ENCODE measurements around the gene C1orf159.

Gene C1orf159

DNA sequence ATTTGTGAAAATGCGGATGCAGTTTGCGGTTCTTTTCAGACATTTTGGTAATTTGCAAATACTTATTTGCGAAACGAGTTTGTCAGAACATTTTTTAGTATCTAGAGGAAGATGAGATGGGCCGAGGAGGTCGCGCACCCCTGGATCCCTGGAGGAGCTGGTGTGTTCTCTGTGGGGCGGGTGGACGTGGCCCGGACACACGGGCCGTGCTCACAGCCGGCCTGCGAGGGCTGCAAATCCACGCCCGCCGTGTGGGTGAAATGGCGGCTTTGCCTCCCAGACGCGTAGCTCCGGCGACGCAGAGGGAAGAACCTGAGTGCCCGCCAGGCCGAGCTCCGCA is 48.4 kb upstream of the C1orf159 start:
- H2BK120ac ChIP-seq (ENCODE audit: low read depth, low read length), result no peak overlapping the region
- H3K79me1 ChIP-seq (replicated peaks; ENCODE audit: low read length, poor library complexity, severe bottlenecking), result peaks cover 9% of the 10 kb centered on the region
- no peak for DNase-seq
- H3K14ac ChIP-seq (ENCODE audit: low read length in 2 of 2), result no peak overlapping the region
- no peak overlapping the region for H3K23ac ChIP-seq (ENCODE audit: low read length in 2 of 2)
- H3K18ac ChIP-seq (ENCODE audit: low read depth in 1 of 2, low read length in 2 of 2), result no peak overlapping the region
- H3K9me3 ChIP-seq (ENCODE audit: control insufficient read depth, low read length), result no peaks in the 10 kb centered on the region
- H3K4ac ChIP-seq (ENCODE audit: low read depth in 1 of 2, low read length in 2 of 2), result no peak overlapping the region
- 71% methylated on average over 26 of the region's 26 CpGs for WGBS
- H3K27me3 ChIP-seq (ENCODE audit: control insufficient read depth in 1 of 2, insufficient read depth in 1 of 2, low read length in 2 of 2), result peaks cover 0 to 74% of the 10 kb centered on the region in 2 experiments
- peaks cover 70% of the 10 kb centered on the region for H3K4me1 ChIP-seq (ENCODE audit: control insufficient read depth, insufficient read depth, low read depth, low read length)
- H3K27ac ChIP-seq (ENCODE audit: low read length, poor library complexity, severe bottlenecking), result peak overlapping the region; percentile 79
- no peak overlapping the region for H3K9ac ChIP-seq (ENCODE audit: low read length)
- H3K4me2 ChIP-seq (ENCODE audit: low read length, poor library complexity, severe bottlenecking), result peak overlapping the region; percentile 87
- H4K91ac ChIP-seq (ENCODE audit: low read length), result no peak overlapping the region
- H2BK5ac ChIP-seq (ENCODE audit: low read depth, low read length, poor library complexity, severe bottlenecking), result peak overlapping the region; percentile 63
- no peak overlapping the region for H3K4me3 ChIP-seq (ENCODE audit: insufficient read depth in 1 of 2, low read depth in 1 of 2, low read length in 2 of 2)
- no peak overlapping the region for H4K8ac ChIP-seq (ENCODE audit: low read length)
- no peak overlapping the region for H2BK15ac ChIP-seq (ENCODE audit: low read depth, poor library complexity, severe bottlenecking)
- H3K36me3 ChIP-seq (ENCODE audit: control insufficient read depth in 1 of 2, insufficient read depth in 2 of 2, low read depth in 1 of 2, low read length in 2 of 2), result peaks cover 0 to 39% of the 10 kb centered on the region in 2 experiments
- H2AFZ ChIP-seq (ENCODE audit: low read depth, low read length), result no peak overlapping the region
- H2BK12ac ChIP-seq (ENCODE audit: low read length in 2 of 2), result no peak overlapping the region
- peak overlapping the region; percentile 93 for H2AK5ac ChIP-seq (ENCODE audit: low read length, severe bottlenecking)

DNA sequence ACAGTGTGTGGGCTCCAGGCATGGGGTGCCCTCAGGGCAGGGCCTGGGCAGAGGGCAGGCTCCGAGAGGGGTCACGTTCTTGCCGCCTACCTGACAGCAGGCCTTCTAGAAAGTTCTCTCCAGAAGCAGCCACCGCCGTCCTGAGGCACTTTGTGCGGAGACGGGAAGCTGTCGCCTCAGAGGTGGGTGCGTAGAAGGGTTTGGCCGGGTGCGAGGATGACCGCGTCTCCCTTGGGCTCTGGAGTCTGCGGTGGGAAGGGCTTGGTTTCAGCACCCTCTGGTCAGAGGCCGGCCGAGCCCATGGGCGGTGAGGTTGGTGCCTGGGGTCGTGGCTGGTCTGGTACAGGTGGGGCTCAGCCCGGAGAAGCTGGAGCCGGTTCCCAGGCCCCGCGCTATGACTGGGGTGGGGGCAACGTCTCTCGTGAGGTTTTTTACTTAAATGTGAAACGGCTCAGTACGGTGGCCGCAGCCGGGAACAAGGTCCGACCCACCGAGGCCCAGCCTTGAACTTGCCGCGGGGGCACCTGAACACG is 47.7 kb upstream of the C1orf159 start:
- Histone ChIP-seq H2BK120ac (ENCODE audit: low read depth, low read length) (no peak overlapping the region), H2BK15ac (ENCODE audit: low read depth, poor library complexity, severe bottlenecking) (no peak overlapping the region), H3K4me3 (ENCODE audit: insufficient read depth in 1 of 2, low read depth in 1 of 2, low read length in 2 of 2) (peak overlapping the region in 1 of 2 experiments; percentile 14), H3K18ac (ENCODE audit: low read depth in 1 of 2, low read length in 2 of 2) (no peak overlapping the region), H2BK5ac (ENCODE audit: low read depth, low read length, poor library complexity, severe bottlenecking) (peak overlapping the region; percentile 2), H3K36me3 (ENCODE audit: control insufficient read depth in 1 of 2, insufficient read depth in 2 of 2, low read depth in 1 of 2, low read length in 2 of 2) (peaks cover 0 to 34% of the 10 kb centered on the region in 2 experiments), H3K9me3 (ENCODE audit: control insufficient read depth, low read length) (no peaks in the 10 kb centered on the region), H3K9ac (ENCODE audit: low read length) (no peak overlapping the region), H4K8ac (ENCODE audit: low read length) (no peak overlapping the region), H3K14ac (ENCODE audit: low read length in 2 of 2) (no peak overlapping the region), H2AK5ac (ENCODE audit: low read length, severe bottlenecking) (peak overlapping the region; percentile 42), H3K4me2 (ENCODE audit: low read length, poor library complexity, severe bottlenecking) (no peak overlapping the region), H4K91ac (ENCODE audit: low read length) (no peak overlapping the region), H3K27ac (ENCODE audit: low read length, poor library complexity, severe bottlenecking) (peak overlapping the region; percentile 79), H3K79me1 (replicated peaks; ENCODE audit: low read length, poor library complexity, severe bottlenecking) (peaks cover 9% of the 10 kb centered on the region), H3K23ac (ENCODE audit: low read length in 2 of 2) (no peak overlapping the region), H2BK12ac (ENCODE audit: low read length in 2 of 2) (no peak overlapping the region), H2AFZ (ENCODE audit: low read depth, low read length) (no peak overlapping the region), H3K4me1 (ENCODE audit: control insufficient read depth, insufficient read depth, low read depth, low read length) (peaks cover 68% of the 10 kb centered on the region), H3K27me3 (ENCODE audit: control insufficient read depth in 1 of 2, insufficient read depth in 1 of 2, low read length in 2 of 2) (peaks cover 0 to 68% of the 10 kb centered on the region in 2 experiments), H3K4ac (ENCODE audit: low read depth in 1 of 2, low read length in 2 of 2) (no peak overlapping the region)
- WGBS, result 96% methylated on average over 33 of the region's 33 CpGs
- no peak for DNase-seq

DNA sequence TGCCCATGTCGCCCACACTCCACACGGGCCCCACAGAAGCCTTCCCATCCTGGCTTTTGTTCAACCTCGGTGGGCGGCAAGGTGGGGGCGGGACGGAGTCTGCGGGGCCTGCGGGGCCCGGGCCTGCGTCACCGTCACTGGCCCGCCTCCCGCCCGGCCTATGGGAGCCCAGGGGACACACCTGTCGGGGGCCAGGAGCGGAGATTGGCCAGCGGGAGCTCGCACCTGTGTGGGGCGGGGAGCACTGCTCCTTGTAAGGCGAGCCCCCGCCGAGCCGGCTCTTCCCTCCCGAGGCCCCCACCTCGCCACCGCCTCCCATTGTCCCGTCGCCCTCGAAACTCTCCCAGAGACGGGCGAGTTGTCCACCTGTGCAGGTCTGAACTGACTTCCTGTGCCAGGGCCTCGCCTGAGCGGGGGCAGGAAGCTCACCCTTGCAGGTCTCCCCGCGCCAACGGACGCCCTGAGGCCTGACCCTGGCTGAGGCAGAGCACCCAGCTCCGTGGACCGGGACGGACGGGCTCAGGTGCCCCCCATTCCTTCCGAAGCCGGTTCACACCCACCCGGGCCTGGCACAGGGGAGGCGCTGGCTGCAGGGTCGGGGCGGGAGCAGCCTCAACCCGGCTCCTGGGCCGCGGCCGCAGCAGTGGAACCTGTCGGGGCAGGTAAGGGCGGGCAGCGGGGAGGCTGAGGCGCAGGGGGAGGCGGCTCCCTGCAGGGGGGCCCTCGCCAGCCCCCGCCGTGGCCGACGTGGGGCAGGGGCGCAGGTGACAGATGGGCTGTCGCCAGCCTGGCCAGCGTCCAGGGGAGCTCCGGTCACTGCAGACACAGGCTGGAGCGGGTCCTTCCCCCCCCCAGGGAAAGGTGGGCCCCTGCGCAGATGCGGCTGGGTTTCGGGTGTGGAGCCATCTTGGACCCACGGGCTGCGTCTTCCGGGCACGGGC is 47.0 kb upstream of the C1orf159 start:
- Histone ChIP-seq H3K23ac (ENCODE audit: low read length in 2 of 2) (no peak overlapping the region), H3K4ac (ENCODE audit: low read depth in 1 of 2, low read length in 2 of 2) (no peak overlapping the region), H3K36me3 (ENCODE audit: control insufficient read depth in 1 of 2, insufficient read depth in 2 of 2, low read depth in 1 of 2, low read length in 2 of 2) (peaks cover 0 to 27% of the 10 kb centered on the region in 2 experiments), H2BK12ac (ENCODE audit: low read length in 2 of 2) (no peak overlapping the region), H2AK5ac (ENCODE audit: low read length, severe bottlenecking) (peak overlapping the region; percentile 93), H2BK120ac (ENCODE audit: low read depth, low read length) (no peak overlapping the region), H2AFZ (ENCODE audit: low read depth, low read length) (no peak overlapping the region), H3K9ac (ENCODE audit: low read length) (no peak overlapping the region), H2BK5ac (ENCODE audit: low read depth, low read length, poor library complexity, severe bottlenecking) (peak overlapping the region; percentile 66), H4K8ac (ENCODE audit: low read length) (no peak overlapping the region), H3K27me3 (ENCODE audit: control insufficient read depth in 1 of 2, insufficient read depth in 1 of 2, low read length in 2 of 2) (peaks cover 0 to 61% of the 10 kb centered on the region in 2 experiments), H3K4me3 (ENCODE audit: insufficient read depth in 1 of 2, low read depth in 1 of 2, low read length in 2 of 2) (peak overlapping the region in 1 of 2 experiments; percentile 14), H3K4me2 (ENCODE audit: low read length, poor library complexity, severe bottlenecking) (no peak overlapping the region), H3K4me1 (ENCODE audit: control insufficient read depth, insufficient read depth, low read depth, low read length) (peaks cover 68% of the 10 kb centered on the region), H3K18ac (ENCODE audit: low read depth in 1 of 2, low read length in 2 of 2) (no peak overlapping the region), H3K9me3 (ENCODE audit: control insufficient read depth, low read length) (no peaks in the 10 kb centered on the region), H2BK15ac (ENCODE audit: low read depth, poor library complexity, severe bottlenecking) (no peak overlapping the region), H3K79me1 (replicated peaks; ENCODE audit: low read length, poor library complexity, severe bottlenecking) (peaks cover 7% of the 10 kb centered on the region), H4K91ac (ENCODE audit: low read length) (no peak overlapping the region), H3K27ac (ENCODE audit: low read length, poor library complexity, severe bottlenecking) (no peak overlapping the region), H3K14ac (ENCODE audit: low read length in 2 of 2) (no peak overlapping the region)
- 78% methylated on average over 69 of the region's 73 CpGs for WGBS
- DNase-seq, result no peak

DNA sequence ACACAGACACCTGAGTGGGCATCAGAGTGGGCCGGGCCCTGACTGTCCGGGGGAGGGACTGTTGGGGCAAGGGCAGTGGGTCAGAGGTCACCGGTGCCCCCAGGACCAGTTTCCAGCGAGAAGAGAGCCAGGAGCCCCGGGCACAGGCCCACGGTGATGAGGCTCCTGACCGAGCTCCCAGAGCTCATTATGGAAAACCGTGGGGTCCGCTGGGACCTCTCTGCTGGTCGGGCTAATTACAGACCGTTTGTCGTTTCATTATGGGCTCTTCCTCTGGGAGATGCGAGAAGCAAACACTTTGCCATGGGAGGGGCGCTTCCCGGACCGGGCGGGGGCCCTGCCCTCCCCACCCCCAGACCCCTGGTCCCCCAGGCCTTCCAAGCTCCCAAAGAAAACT is 45.8 kb upstream of the C1orf159 start:
- Histone ChIP-seq H4K91ac (ENCODE audit: low read length) (no peak overlapping the region), H2BK120ac (ENCODE audit: low read depth, low read length) (no peak overlapping the region), H3K18ac (ENCODE audit: low read depth in 1 of 2, low read length in 2 of 2) (no peak overlapping the region), H3K4me3 (ENCODE audit: insufficient read depth in 1 of 2, low read depth in 1 of 2, low read length in 2 of 2) (no peak overlapping the region), H3K36me3 (ENCODE audit: control insufficient read depth in 1 of 2, insufficient read depth in 2 of 2, low read depth in 1 of 2, low read length in 2 of 2) (peaks cover 0 to 15% of the 10 kb centered on the region in 2 experiments), H2BK12ac (ENCODE audit: low read length in 2 of 2) (no peak overlapping the region), H3K4ac (ENCODE audit: low read depth in 1 of 2, low read length in 2 of 2) (no peak overlapping the region), H3K79me1 (replicated peaks; ENCODE audit: low read length, poor library complexity, severe bottlenecking) (peaks cover 1% of the 10 kb centered on the region), H2AFZ (ENCODE audit: low read depth, low read length) (no peak overlapping the region), H3K27ac (ENCODE audit: low read length, poor library complexity, severe bottlenecking) (no peak overlapping the region), H4K8ac (ENCODE audit: low read length) (no peak overlapping the region), H3K4me1 (ENCODE audit: control insufficient read depth, insufficient read depth, low read depth, low read length) (peaks cover 65% of the 10 kb centered on the region), H2BK5ac (ENCODE audit: low read depth, low read length, poor library complexity, severe bottlenecking) (no peak overlapping the region), H3K14ac (ENCODE audit: low read length in 2 of 2) (no peak overlapping the region), H3K9ac (ENCODE audit: low read length) (no peak overlapping the region), H2BK15ac (ENCODE audit: low read depth, poor library complexity, severe bottlenecking) (no peak overlapping the region), H3K4me2 (ENCODE audit: low read length, poor library complexity, severe bottlenecking) (no peak overlapping the region), H2AK5ac (ENCODE audit: low read length, severe bottlenecking) (peak overlapping the region; percentile 68), H3K9me3 (ENCODE audit: control insufficient read depth, low read length) (no peaks in the 10 kb centered on the region), H3K27me3 (ENCODE audit: control insufficient read depth in 1 of 2, insufficient read depth in 1 of 2, low read length in 2 of 2) (peaks cover 0 to 54% of the 10 kb centered on the region in 2 experiments), H3K23ac (ENCODE audit: low read length in 2 of 2) (no peak overlapping the region)
- no peak for DNase-seq
- WGBS, result 89% methylated on average over 17 of the region's 17 CpGs
